Femur (tissue), 1 donor: ENCODE data around the gene ADAMTS17.

ENCODE experiments used
- DNase-seq: peaks from one replicate; pipeline ENCODE4 v3.0.0-alpha.2; 2017

ADAMTS17 gene

GRCh38 chr15:100218434-100218833 is 123.3 kb downstream of the ADAMTS17 start:
- DNase-seq = no peak

GRCh38 chr15:100216182-100216581 is 125.6 kb downstream of the ADAMTS17 start:
- no peak for DNase-seq

GRCh38 chr15:100215843-100216169 is 126.0 kb downstream of the ADAMTS17 start:
- DNase-seq = no peak

GRCh38 chr15:100215031-100215842 is 126.5 kb downstream of the ADAMTS17 start:
- no peak for DNase-seq

- no peak for DNase-seq
These were observed 129.6 kb downstream of the ADAMTS17 start for GRCh38 chr15:100211855-100212850.

- no peak for DNase-seq
These were observed 131.4 kb downstream of the ADAMTS17 start for GRCh38 chr15:100210338-100210737.

GRCh38 chr15:100208921-100209603 is 132.7 kb downstream of the ADAMTS17 start:
- no peak for DNase-seq

- no peak for DNase-seq
These were observed 134.7 kb downstream of the ADAMTS17 start for GRCh38 chr15:100207053-100207452.

GRCh38 chr15:100206643-100207042 is 135.1 kb downstream of the ADAMTS17 start:
- no peak for DNase-seq

GRCh38 chr15:100205549-100206295 is 136.1 kb downstream of the ADAMTS17 start:
- no peak for DNase-seq

- peak; percentile 25 for DNase-seq
These were observed 137.0 kb downstream of the ADAMTS17 start for GRCh38 chr15:100204771-100205170.

GRCh38 chr15:100204211-100204610 is 137.6 kb downstream of the ADAMTS17 start:
- DNase-seq = peak; percentile 5

- DNase-seq = no peak
These were observed 139.3 kb downstream of the ADAMTS17 start for GRCh38 chr15:100202309-100202960.

- no peak for DNase-seq
These were observed 140.1 kb downstream of the ADAMTS17 start for GRCh38 chr15:100201376-100202280.

GRCh38 chr15:100200287-100200880 is 141.4 kb downstream of the ADAMTS17 start:
- DNase-seq = peak; percentile 36

- no peak for DNase-seq
These were observed 142.0 kb downstream of the ADAMTS17 start for GRCh38 chr15:100199711-100200286.

- no peak for DNase-seq
These were observed 143.3 kb downstream of the ADAMTS17 start for GRCh38 chr15:100198442-100198841.

- DNase-seq = no peak
These were observed 145.3 kb downstream of the ADAMTS17 start for GRCh38 chr15:100196326-100197058.

GRCh38 chr15:100194996-100195395 is 146.8 kb downstream of the ADAMTS17 start:
- DNase-seq = no peak
